Gastroesophageal sphincter (tissue), 3 donors: ENCODE results near the gene STS.

Source experiments
- EP300 ChIP-seq: sonication (generic); formaldehyde crosslinking; IDR thresholded peaks from one replicate; pipeline ENCODE4 v1.6.1; 2017; ENCODE audit warnings: antibody characterized with exemption, mild to moderate bottlenecking
- TF ChIP-seq, protein P1 (sequence below), 4 experiments: fragments of 200-600 bp in 2 of 4; fragments of 450-650 bp in 2 of 4; sonication (generic) in 1 of 4; IDR thresholded peaks; one replicate each; pipeline ENCODE4 v1.5.1; 2017 to 2019; ENCODE audit warnings: antibody characterized with exemption in 4 of 4, mild to moderate bottlenecking in 2 of 4, moderate library complexity in 2 of 4

DNA sequence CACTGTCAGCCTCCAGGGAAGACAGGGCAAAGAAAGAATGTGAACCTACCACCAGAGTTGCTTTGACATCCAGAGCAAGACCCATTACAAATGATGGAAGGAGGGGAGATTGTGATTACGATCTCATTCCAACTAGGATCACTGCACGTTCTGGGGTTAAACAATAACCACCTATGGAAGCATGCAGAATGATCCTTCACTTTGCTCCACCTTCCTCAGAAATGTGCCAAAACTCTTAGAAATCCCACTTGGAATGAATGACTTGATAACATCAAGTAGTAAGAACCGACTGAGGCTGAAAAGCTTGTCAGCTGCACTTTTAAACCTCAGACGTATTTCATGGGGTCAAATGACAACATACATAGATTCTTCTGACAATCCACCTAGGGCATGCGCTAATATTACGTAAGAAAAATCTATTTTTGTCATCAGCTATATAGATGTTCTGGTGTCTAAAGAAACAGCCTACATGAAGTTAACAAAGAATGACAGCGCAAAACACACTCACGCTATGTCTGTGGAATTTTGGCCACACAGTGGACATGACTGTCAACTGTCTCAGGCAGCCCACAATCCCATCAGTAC is 3.5 kb upstream of the STS start:
- TF ChIP-seq EP300, result no peak
- TF ChIP-seq, protein P1, sequence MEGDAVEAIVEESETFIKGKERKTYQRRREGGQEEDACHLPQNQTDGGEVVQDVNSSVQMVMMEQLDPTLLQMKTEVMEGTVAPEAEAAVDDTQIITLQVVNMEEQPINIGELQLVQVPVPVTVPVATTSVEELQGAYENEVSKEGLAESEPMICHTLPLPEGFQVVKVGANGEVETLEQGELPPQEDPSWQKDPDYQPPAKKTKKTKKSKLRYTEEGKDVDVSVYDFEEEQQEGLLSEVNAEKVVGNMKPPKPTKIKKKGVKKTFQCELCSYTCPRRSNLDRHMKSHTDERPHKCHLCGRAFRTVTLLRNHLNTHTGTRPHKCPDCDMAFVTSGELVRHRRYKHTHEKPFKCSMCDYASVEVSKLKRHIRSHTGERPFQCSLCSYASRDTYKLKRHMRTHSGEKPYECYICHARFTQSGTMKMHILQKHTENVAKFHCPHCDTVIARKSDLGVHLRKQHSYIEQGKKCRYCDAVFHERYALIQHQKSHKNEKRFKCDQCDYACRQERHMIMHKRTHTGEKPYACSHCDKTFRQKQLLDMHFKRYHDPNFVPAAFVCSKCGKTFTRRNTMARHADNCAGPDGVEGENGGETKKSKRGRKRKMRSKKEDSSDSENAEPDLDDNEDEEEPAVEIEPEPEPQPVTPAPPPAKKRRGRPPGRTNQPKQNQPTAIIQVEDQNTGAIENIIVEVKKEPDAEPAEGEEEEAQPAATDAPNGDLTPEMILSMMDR (IDR thresholded peaks at IDR 0.05), result no peak
